ENCODE data around the gene BTBD6. TPM values are rescaled to one million over a fixed set of nuclear protein-coding genes. Genes with fewer than 3 reads are reported as not detected.

Gene BTBD6
- total RNA-seq, 2 donors from 2014 or later, result 15.9 to 22.8 TPM

DNA sequence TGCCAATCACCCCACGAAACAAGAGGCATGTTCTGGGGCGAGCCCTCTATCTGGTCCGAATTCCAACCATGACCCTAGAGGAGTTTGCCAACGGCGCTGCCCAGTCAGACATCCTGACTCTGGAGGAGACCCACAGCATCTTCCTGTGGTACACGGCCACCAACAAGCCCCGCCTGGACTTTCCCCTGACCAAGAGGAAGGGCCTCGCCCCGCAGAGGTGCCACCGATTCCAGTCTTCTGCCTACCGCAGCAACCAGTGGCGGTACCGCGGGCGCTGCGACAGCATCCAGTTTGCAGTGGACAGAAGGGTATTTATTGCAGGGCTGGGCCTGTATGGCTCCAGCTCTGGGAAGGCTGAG lies 1.7 kb downstream of the BTBD6 start:
- DNase-seq (ENCODE audit: low spot score in 2 of 2), result no peak
- Mint-ChIP-seq H3K36me3 (peaks cover 0 to 6% of the 10 kb centered on the region in 2 donors), H3K27ac (peak overlapping the region in 1 of 2 donors; percentile 41), H3K9me3 (no peaks in the 10 kb centered on the region)
- no peak for ATAC-seq

GRCh38 chr14:105250986-105251385 lies 2.7 kb downstream of the BTBD6 start:
- no peak for ATAC-seq
- DNase-seq (ENCODE audit: low spot score in 2 of 2), result no peak
- no peak overlapping the region for H3K27ac Mint-ChIP-seq
- H3K9me3 Mint-ChIP-seq, result no peaks in the 10 kb centered on the region
- peaks cover 0 to 6% of the 10 kb centered on the region in 2 donors for H3K36me3 Mint-ChIP-seq

GRCh38 chr14:105251920-105252319 lies 3.6 kb downstream of the BTBD6 start:
- no peak for ATAC-seq
- DNase-seq (ENCODE audit: low spot score in 2 of 2), result no peak
- no peak overlapping the region for H3K27ac Mint-ChIP-seq

GRCh38 chr14:105252552-105253328 lies 4.4 kb downstream of the BTBD6 start:
- ATAC-seq, result no peak
- H3K9me3 Mint-ChIP-seq, result no peaks in the 10 kb centered on the region
- no peaks in the 10 kb centered on the region for H3K36me3 Mint-ChIP-seq
- H3K27ac Mint-ChIP-seq, result no peak overlapping the region
- DNase-seq (ENCODE audit: low spot score in 2 of 2), result no peak

More at GRCh38 chr14:105251920-105252319, 3.6 kb downstream of the BTBD6 start:
- Mint-ChIP-seq H3K9me3 (no peaks in the 10 kb centered on the region), H3K36me3 (peaks cover 0 to 6% of the 10 kb centered on the region in 2 donors)

- Mint-ChIP-seq H3K9me3 (no peaks in the 10 kb centered on the region), H3K27ac (no peak overlapping the region), H3K36me3 (no peaks in the 10 kb centered on the region)
- ATAC-seq (no peak), DNase-seq (ENCODE audit: low spot score in 2 of 2) (no peak)
Measured at GRCh38 chr14:105253329-105253682, 5.0 kb downstream of the BTBD6 start.

GRCh38 chr14:105255021-105255507 lies 6.7 kb downstream of the BTBD6 start:
- no peaks in the 10 kb centered on the region for H3K36me3 Mint-ChIP-seq
- H3K9me3 Mint-ChIP-seq, result no peaks in the 10 kb centered on the region
- DNase-seq (ENCODE audit: low spot score in 2 of 2), result no peak
- no peak for ATAC-seq
- H3K27ac Mint-ChIP-seq, result no peak overlapping the region

- H3K36me3 Mint-ChIP-seq, result no peaks in the 10 kb centered on the region
- DNase-seq (ENCODE audit: low spot score in 2 of 2), result no peak
- H3K9me3 Mint-ChIP-seq, result no peaks in the 10 kb centered on the region
- H3K27ac Mint-ChIP-seq, result peak overlapping the region in 1 of 2 donors; percentile 64
- no peak for ATAC-seq
Measured at GRCh38 chr14:105256292-105256960, 8.1 kb downstream of the BTBD6 start.

DNA sequence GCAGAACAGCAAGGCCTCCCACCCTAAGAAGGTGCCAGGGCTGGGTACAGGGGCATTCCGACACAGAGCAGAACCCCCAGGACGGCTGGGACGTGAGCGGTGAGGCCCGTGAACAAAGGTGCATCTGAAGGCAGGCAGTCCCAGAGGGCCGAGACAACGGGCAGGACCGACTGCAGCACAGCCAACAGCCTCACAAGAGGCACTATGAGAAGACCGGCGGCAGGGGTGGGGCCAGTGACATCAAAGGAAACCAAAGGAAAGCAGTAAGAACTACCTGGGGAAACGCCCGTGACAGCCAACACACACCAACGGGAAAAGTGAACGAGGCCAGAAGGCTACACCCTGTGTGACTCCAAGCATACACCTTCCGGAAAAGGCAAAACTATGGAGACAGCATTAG lies 9.1 kb downstream of the BTBD6 start:
- Mint-ChIP-seq H3K36me3 (no peaks in the 10 kb centered on the region), H3K27ac (peak overlapping the region; percentile 64 to 72), H3K9me3 (no peaks in the 10 kb centered on the region)
- ATAC-seq (no peak), DNase-seq (ENCODE audit: low spot score in 2 of 2) (no peak)

- peak overlapping the region in 1 of 2 donors; percentile 14 for H3K27ac Mint-ChIP-seq
- DNase-seq (ENCODE audit: low spot score in 2 of 2), result no peak
- no peaks in the 10 kb centered on the region for H3K9me3 Mint-ChIP-seq
- ATAC-seq, result no peak
- H3K36me3 Mint-ChIP-seq, result no peaks in the 10 kb centered on the region
Measured at GRCh38 chr14:105258846-105259245, 10.5 kb downstream of the BTBD6 start.

DNA sequence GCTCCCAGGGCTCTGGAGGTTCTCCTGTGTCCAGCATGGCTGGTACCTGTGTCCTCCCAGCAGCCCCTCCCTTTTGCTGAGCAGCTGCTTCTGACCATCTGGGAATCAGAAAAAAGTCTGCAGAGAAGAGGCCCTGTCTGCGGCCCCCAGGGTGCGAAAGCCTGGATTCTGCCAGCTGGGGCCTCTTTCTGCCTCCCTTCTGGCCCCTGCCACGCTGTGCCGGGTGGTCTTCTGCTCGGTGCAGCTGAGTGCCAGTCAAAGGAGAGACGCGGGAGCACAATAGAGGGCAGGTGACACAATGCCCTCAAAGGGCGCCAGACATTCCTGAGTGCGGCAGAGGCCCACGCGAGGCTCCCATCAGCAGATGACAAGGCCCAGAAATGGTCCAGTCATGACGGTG lies 12.6 kb downstream of the BTBD6 start:
- H3K27ac Mint-ChIP-seq, result peak overlapping the region in 1 of 2 donors; percentile 25
- DNase-seq (ENCODE audit: low spot score in 2 of 2) (no peak), ATAC-seq (no peak)
- no peaks in the 10 kb centered on the region for H3K9me3 Mint-ChIP-seq
- H3K36me3 Mint-ChIP-seq, result no peaks in the 10 kb centered on the region

GRCh38 chr14:105261781-105262180 lies 13.4 kb downstream of the BTBD6 start:
- no peak for DNase-seq (ENCODE audit: low spot score in 2 of 2)
- H3K36me3 Mint-ChIP-seq, result no peaks in the 10 kb centered on the region
- no peak overlapping the region for H3K27ac Mint-ChIP-seq
- ATAC-seq, result no peak
- H3K9me3 Mint-ChIP-seq, result no peaks in the 10 kb centered on the region

DNA sequence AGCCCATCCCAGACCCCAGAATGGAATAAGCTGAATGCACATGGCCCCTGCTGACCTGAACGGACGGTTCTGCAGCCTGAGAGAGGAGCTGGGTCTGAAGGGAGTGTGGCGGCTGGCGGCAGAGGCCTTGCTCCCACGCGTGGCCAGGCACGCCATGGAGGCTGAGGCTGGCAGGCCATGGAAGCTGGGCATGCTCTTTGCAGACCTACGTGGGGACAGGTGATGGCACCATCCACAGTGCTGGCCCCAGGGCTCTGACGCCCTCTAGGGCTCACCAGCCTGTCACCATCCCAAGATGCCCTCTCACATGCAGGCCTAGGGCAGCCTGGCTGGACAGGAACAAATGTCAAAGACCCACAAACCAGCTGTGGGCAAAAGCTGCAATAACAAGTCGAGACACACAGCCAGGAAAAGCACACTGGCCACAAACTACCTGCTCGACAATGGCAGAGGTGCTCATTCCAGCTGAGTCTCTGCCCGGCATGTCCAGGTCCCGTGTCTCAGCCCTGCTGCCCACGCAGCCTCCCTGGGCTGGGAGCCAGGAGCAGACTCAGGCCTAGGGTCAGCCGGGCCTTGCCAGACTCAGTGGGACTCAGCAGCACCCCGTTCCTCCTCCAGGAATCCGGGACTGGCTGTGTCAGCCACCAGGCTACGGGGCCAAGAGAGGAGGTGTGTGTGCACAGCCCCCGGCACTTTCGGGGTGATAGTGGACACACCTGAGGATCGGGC lies 19.7 kb downstream of the BTBD6 start:
- H3K9me3 Mint-ChIP-seq, result no peaks in the 10 kb centered on the region
- H3K27ac Mint-ChIP-seq, result no peak overlapping the region
- no peaks in the 10 kb centered on the region for H3K36me3 Mint-ChIP-seq
- DNase-seq (ENCODE audit: low spot score in 2 of 2), result no peak
- ATAC-seq, result no peak

GRCh38 chr14:105268736-105269354 lies 20.5 kb downstream of the BTBD6 start:
- no peak for DNase-seq (ENCODE audit: low spot score in 2 of 2)
- ATAC-seq, result no peak
- H3K36me3 Mint-ChIP-seq, result no peaks in the 10 kb centered on the region

GRCh38 chr14:105269405-105269804 lies 21.1 kb downstream of the BTBD6 start:
- peak overlapping the region in 1 of 2 donors; percentile 67 for H3K27ac Mint-ChIP-seq
- DNase-seq (ENCODE audit: low spot score in 2 of 2), result no peak
- H3K36me3 Mint-ChIP-seq, result no peaks in the 10 kb centered on the region
- H3K9me3 Mint-ChIP-seq, result no peaks in the 10 kb centered on the region
- no peak for ATAC-seq

More at GRCh38 chr14:105268736-105269354, 20.5 kb downstream of the BTBD6 start:
- Mint-ChIP-seq H3K27ac (peak overlapping the region; percentile 13 to 67), H3K9me3 (no peaks in the 10 kb centered on the region)

DNA sequence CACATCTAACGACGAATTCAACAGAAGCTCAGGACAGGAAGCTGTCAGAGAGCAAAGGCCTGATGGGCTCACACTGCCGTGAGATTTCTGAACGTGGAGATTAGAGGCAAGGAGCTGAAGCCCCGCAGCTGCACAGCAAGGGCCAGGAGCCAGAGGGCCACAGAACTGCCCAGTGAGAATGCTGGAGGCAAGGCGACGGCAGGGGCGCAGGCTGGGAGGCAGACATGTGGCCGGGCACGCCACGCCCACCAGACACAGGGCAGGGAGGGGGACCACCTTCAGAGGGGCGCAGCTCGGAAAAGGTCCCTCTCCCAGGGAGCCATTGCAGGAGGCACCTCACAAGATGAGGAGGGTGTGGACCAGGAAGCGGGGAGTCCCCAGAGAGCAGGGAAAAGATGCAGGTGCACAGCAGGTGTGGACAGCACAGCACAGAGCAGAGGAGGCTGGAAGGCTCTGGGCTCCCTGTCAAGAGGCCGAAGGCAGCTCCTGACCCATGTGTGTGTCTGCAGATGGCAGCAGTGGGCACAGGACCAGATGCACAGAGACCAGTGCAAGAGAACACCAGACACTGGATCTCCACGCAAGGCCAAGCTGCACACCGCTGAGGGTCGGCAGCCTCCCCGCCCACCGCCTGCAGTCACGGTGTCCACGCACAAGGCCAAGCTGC lies 23.0 kb downstream of the BTBD6 start:
- DNase-seq (ENCODE audit: low spot score in 2 of 2), result no peak
- Mint-ChIP-seq H3K36me3 (no peaks in the 10 kb centered on the region), H3K27ac (no peak overlapping the region), H3K9me3 (no peaks in the 10 kb centered on the region)
- ATAC-seq, result no peak

DNA sequence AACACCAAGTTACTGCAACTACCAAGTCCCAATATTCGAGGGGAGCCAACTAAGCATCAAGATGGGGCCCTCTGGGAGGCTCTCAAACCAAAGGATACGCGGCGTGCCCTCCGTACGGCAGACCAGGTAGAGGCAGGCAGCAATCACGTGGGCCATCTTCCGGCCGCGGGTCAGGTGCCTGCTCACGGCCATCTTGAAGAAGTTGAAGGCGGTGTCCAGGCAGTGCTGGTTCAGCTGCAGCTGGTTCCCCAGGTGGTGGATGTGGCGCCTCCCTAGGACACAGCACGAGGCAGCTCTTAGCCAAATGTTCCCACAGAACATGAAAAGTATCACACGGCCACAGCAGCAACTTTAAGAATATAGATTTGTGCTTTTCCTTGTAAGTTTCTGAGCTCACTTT lies 24.3 kb downstream of the BTBD6 start:
- Mint-ChIP-seq H3K9me3 (no peaks in the 10 kb centered on the region), H3K36me3 (no peaks in the 10 kb centered on the region), H3K27ac (no peak overlapping the region)
- DNase-seq (ENCODE audit: low spot score in 2 of 2) (no peak), ATAC-seq (no peak)
